ENCODE measurements around the gene TMIE. TPM values are rescaled to one million over a fixed set of nuclear protein-coding genes. Genes with fewer than 3 reads are reported as not detected.

The TMIE gene
- total and polyA plus RNA-seq, 2 of the 8 experiments (the other 6 are each of a cell fraction or from before 2014, with no cell fraction given) = 0.45 to 0.67 TPM

GRCh38 chr3:46717447-46718231 is 16.4 kb downstream of the TMIE start, which contains the start of gene PRSS50 (continued):
- TF ChIP-seq EP300 (IDR thresholded peaks at IDR 0.05; ENCODE audit: borderline replicate concordance in 1 of 2, low read depth in 2 of 2, low read length in 2 of 2) (peak in 1 of 2 experiments; percentile 37; a peak in 1 of 3 replicates), MAX (IDR thresholded peaks at IDR 0.05) (no peak), CBX5 (IDR thresholded peaks at IDR 0.05; ENCODE audit: low read depth, low read length) (no peak), RXRA (IDR thresholded peaks at IDR 0.05; ENCODE audit: insufficient read depth, low read depth, low read length) (no peak), SP2 (IDR thresholded peaks at IDR 0.05; ENCODE audit: low read length) (no peak), KDM1A (IDR thresholded peaks at IDR 0.05; ENCODE audit: borderline replicate concordance, low read length) (no peak), SIX5 (IDR thresholded peaks at IDR 0.05; ENCODE audit: low read depth, low read length) (no peak), EZH2 (IDR thresholded peaks at IDR 0.05; ENCODE audit: low read depth, low read length, severe bottlenecking) (no peak), KDM4A (IDR thresholded peaks at IDR 0.05; ENCODE audit: low read depth, low read length, severe bottlenecking) (no peak), POU5F1 (IDR thresholded peaks at IDR 0.05; ENCODE audit: low read depth, low read length) (no peak), SRF (IDR thresholded peaks at IDR 0.05; ENCODE audit: low read depth, low read length) (0 out of 2 replicates have a peak, but pooled peaks have one; percentile 5), HDAC6 (IDR thresholded peaks at IDR 0.05; ENCODE audit: low read depth, low read length) (no peak), EGR1 (IDR thresholded peaks at IDR 0.05; ENCODE audit: borderline replicate concordance, low read depth, low read length) (peak; percentile 59; the same call in 1 of the 2 replicates), RFX5 (IDR thresholded peaks at IDR 0.05; ENCODE audit: borderline replicate concordance, low read depth, low read length) (no peak), ATF2 (IDR thresholded peaks at IDR 0.05; ENCODE audit: low read length) (no peak), JUND (IDR thresholded peaks at IDR 0.05; ENCODE audit: low read length) (no peak), TAF7 (optimal IDR thresholded peaks at IDR 0.05; ENCODE audit: borderline replicate concordance, low read depth, low read length) (peak; percentile 82), RBBP5 (IDR thresholded peaks at IDR 0.05; ENCODE audit: borderline replicate concordance, low read depth, low read length) (no peak), CREB1 (IDR thresholded peaks at IDR 0.05) (0 out of 2 replicates have a peak, but pooled peaks have one; percentile 33), ATF3 (IDR thresholded peaks at IDR 0.05; ENCODE audit: insufficient read depth, low read depth, low read length) (peak; percentile 75), RNF2 (IDR thresholded peaks at IDR 0.05; ENCODE audit: borderline replicate concordance, low read depth, low read length, missing control alignments, poor library complexity, severe bottlenecking) (no peak)
